Tibial nerve (tissue), 4 donors: ENCODE results near the gene FAM47B.

ENCODE experiments used
- CTCF ChIP-seq, 5 experiments: fragments of 200-600 bp in 3 of 5; fragments of 450-650 bp in 2 of 5; sonication (generic) in 3 of 5; IDR thresholded peaks; one replicate each; pipeline ENCODE4 v1.5.1; 2016 to 2019; ENCODE audit warnings: antibody characterized with exemption in 5 of 5, mild to moderate bottlenecking in 3 of 5, moderate library complexity in 2 of 5
- EP300 ChIP-seq, 2 donors: sonication (generic); formaldehyde crosslinking; IDR thresholded peaks; one replicate each; pipeline ENCODE4 v1.6.1; 2017; ENCODE audit warnings: antibody characterized with exemption in 2 of 2, mild to moderate bottlenecking in 1 of 2

- no peak for TF ChIP-seq CTCF (IDR thresholded peaks at IDR 0.05)
- TF ChIP-seq EP300 (IDR thresholded peaks at IDR 0.05): no peak
Measured at GRCh38 chrX:34942496-34942895, at the start of gene FAM47B.
